Neural cell (in vitro differentiated cells): ENCODE data around the gene CDC25C.

Experiments
- CTCF ChIP-seq: fragments of 450-650 bp; IDR thresholded peaks from 2 replicates; pipeline ENCODE4 v1.5.1; 2014; ENCODE audit warnings: antibody characterized with exemption, mild to moderate bottlenecking, moderate library complexity; ENCODE audit not compliant: poor library complexity, severe bottlenecking
- POLR2AphosphoS5 ChIP-seq: IDR thresholded peaks from 2 replicates; pipeline ENCODE4 v1.6.1; 2012
- SMC3 ChIP-seq: fragments of 450-650 bp; conservative IDR thresholded peaks from 2 replicates; pipeline ENCODE4 v1.6.1; 2014; ENCODE audit warnings: antibody characterized with exemption, mild to moderate bottlenecking, moderate library complexity; ENCODE audit not compliant: poor library complexity

GRCh38 chr5:138338411-138339090 is 6.9 kb upstream of the CDC25C start:
- TF ChIP-seq CTCF (no peak), POLR2AphosphoS5 (no peak), SMC3 (no peak)
